ENCODE results near the gene ADAMTS9. TPM values are rescaled to one million over a fixed set of nuclear protein-coding genes. Genes with fewer than 3 reads are reported as not detected.

Gene ADAMTS9
- total and polyA plus RNA-seq, 7 donors = 6.7 to 65.8 (median 16.1) TPM

DNA sequence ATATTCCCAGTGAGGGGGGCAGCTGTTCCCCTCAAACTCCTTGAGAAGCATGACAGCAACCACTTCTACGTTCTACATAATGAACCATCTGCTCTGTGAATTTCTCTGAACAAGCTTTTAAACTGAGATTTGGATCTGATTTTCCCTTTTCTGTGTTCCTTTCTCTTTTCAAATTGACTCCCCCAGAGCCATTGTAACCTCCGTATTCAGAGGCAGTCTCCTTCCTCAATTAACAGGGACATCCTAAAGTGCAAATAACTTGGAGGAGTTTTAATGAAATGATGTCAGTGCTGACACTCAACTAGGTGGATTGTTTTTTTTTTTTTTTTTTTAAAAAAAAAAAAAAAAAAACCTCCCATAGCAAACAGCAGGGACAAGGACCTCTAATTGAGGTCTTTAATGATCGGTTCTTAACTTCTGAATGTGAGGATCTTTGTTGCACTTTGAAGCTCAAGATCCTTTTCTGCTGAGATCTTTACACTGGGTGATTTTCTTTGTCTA lies 48.8 kb downstream of the ADAMTS9 start:
- Histone ChIP-seq H3K4me3 (no peak overlapping the region), H3K4me1 (no peaks in the 10 kb centered on the region), H3K36me3 (ENCODE audit: insufficient read depth in 1 of 2, low read depth in 1 of 2) (peaks cover 9 to 65% of the 10 kb centered on the region in 2 donors), H3K9me3 (no peaks in the 10 kb centered on the region), H3K27me3 (ENCODE audit: insufficient read depth in 3 of 3, low read length in 2 of 3) (no peaks in the 10 kb centered on the region), H3K27ac (no peak overlapping the region)
- intact Hi-C loops (cut with DNase I) = no loop called here
- DNase-seq = no peak
- WGBS, 3 donors = 61 to 73% (median 64%) methylated on average over 3 of the region's 3 CpGs
- TF ChIP-seq, protein P1, sequence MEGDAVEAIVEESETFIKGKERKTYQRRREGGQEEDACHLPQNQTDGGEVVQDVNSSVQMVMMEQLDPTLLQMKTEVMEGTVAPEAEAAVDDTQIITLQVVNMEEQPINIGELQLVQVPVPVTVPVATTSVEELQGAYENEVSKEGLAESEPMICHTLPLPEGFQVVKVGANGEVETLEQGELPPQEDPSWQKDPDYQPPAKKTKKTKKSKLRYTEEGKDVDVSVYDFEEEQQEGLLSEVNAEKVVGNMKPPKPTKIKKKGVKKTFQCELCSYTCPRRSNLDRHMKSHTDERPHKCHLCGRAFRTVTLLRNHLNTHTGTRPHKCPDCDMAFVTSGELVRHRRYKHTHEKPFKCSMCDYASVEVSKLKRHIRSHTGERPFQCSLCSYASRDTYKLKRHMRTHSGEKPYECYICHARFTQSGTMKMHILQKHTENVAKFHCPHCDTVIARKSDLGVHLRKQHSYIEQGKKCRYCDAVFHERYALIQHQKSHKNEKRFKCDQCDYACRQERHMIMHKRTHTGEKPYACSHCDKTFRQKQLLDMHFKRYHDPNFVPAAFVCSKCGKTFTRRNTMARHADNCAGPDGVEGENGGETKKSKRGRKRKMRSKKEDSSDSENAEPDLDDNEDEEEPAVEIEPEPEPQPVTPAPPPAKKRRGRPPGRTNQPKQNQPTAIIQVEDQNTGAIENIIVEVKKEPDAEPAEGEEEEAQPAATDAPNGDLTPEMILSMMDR (IDR thresholded peaks at IDR 0.05) = no peak
- no peak for ATAC-seq

DNA sequence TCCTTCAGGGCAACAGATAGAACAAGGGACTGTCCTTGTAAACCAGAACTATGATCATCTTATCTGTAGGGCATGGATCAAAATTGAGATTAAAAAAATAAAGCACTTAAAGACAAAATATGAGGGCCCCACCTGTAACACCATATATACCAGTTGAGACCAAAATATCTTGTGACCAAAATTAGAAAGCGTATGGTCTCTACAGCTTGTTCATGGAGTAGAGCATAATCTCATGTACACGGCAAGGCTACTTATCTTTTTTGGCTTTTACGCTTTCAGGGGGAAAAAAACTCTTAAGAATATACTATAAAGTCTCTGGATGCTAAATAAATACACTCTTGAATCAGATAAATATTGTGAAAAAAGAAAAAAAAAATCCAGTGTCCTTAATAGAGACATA lies 49.3 kb downstream of the ADAMTS9 start:
- DNase-seq (no peak), ATAC-seq (no peak)
- WGBS, 3 donors = 58 to 70% (median 61%) methylated on average over 3 of the region's 3 CpGs
- intact Hi-C loops (cut with DNase I) = no loop called here
- Histone ChIP-seq H3K4me3 (no peak overlapping the region), H3K27ac (no peak overlapping the region), H3K36me3 (ENCODE audit: insufficient read depth in 1 of 2, low read depth in 1 of 2) (peaks cover 13 to 65% of the 10 kb centered on the region in 2 donors), H3K9me3 (no peaks in the 10 kb centered on the region), H3K27me3 (ENCODE audit: insufficient read depth in 3 of 3, low read length in 2 of 3) (no peaks in the 10 kb centered on the region), H3K4me1 (no peaks in the 10 kb centered on the region)
- TF ChIP-seq, protein P1 (IDR thresholded peaks at IDR 0.05) = no peak

DNA sequence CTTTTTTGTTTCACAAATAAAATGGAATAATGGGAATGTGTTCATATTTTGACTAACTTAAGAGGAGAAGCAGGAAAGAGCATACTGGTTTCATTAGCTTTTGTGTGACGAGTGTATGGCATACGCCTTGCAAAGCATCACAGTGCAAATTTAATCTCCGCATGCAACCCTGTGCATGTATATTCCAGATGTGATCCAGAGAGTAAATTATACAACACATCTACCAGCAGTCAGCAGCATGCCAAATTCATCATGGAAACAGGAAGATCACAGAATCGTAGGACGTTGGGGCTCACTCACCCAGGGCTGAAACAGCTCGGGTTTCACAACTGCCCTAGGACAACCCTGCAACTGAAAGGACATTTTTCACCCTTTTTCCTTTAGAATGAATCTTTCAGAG lies 53.4 kb downstream of the ADAMTS9 start:
- H3K4me3 ChIP-seq = no peak overlapping the region
- intact Hi-C loops (cut with DNase I) = no loop called here
- H3K27ac ChIP-seq = no peak overlapping the region
- H3K36me3 ChIP-seq (ENCODE audit: insufficient read depth in 1 of 2, low read depth in 1 of 2) = peaks cover 17 to 84% of the 10 kb centered on the region in 2 donors
- H3K27me3 ChIP-seq (ENCODE audit: insufficient read depth in 3 of 3, low read length in 2 of 3) = no peaks in the 10 kb centered on the region
- WGBS, 3 donors = 51 to 54% (median 53%) methylated on average over 6 of the region's 6 CpGs
- H3K9me3 ChIP-seq = no peaks in the 10 kb centered on the region
- no peak for ATAC-seq
- H3K4me1 ChIP-seq = no peaks in the 10 kb centered on the region
- TF ChIP-seq, protein P1 (IDR thresholded peaks at IDR 0.05) = no peak
- DNase-seq = no peak

DNA sequence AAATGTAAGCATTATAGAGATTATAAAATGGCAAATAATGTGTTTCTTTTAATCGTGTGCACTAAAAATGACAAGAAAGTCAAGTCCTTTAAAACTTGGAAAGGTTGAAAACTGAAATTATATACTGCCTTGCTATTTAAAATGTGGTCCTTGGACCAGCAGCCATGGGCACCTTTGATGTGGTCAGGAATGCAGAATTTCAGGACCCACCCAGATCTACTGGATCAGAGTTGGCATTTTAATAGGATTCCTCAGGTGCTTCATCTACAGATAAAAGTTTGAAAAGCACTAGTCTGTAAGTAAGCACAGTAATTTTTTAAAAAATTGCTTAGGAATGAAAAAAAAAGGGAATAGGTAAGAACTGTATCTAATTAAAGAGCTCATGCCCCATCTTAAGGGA lies 55.8 kb downstream of the ADAMTS9 start:
- TF ChIP-seq, protein P1 (IDR thresholded peaks at IDR 0.05) = no peak
- Histone ChIP-seq H3K36me3 (ENCODE audit: insufficient read depth in 1 of 2, low read depth in 1 of 2) (peaks cover 29 to 91% of the 10 kb centered on the region in 2 donors), H3K27ac (no peak overlapping the region), H3K27me3 (ENCODE audit: insufficient read depth in 3 of 3, low read length in 2 of 3) (no peaks in the 10 kb centered on the region), H3K9me3 (no peaks in the 10 kb centered on the region), H3K4me1 (peaks cover 13% of the 10 kb centered on the region), H3K4me3 (no peak overlapping the region)
- ATAC-seq (no peak), DNase-seq (no peak)
- intact Hi-C loops (cut with DNase I) = no loop called here
- 82 to 97% (median 88%) methylated on average over 1 of the region's 1 CpG for WGBS, 3 donors
